Adrenal gland (tissue), 5 donors: ENCODE results near the gene GNRH2.

Experiments used
- CTCF ChIP-seq, 6 experiments: fragments of 450-650 bp in 4 of 6; fragments of 200-600 bp in 2 of 6; sonication (generic) in 1 of 6; IDR thresholded peaks; 1 replicate in 5 of 6; 2 replicates in 1 of 6; pipeline versions ENCODE4 v1.5.1 to v1.8.0; 2016 to 2021; ENCODE audit warnings: antibody characterized with exemption in 6 of 6, mild to moderate bottlenecking in 2 of 6, moderate library complexity in 1 of 6
- POLR2A ChIP-seq, 2 donors: fragments of 450-650 bp; IDR thresholded peaks; one replicate each; pipeline ENCODE4 v1.6.1; 2017; ENCODE audit warnings: antibody characterized with exemption in 2 of 2, mild to moderate bottlenecking in 2 of 2, moderate library complexity in 1 of 2
- donor health status: DM: no; HTN: no; CAD: no.

- TF ChIP-seq CTCF (IDR thresholded peaks at IDR 0.05) (no peak), POLR2A (IDR thresholded peaks at IDR 0.05) (peak in 1 of 2 donors; percentile 66)
Measured at GRCh38 chr20:3045816-3046676, 2.6 kb downstream of the GNRH2 start, which contains the start of gene MRPS26.
